ENCODE data around the gene S100A2. TPM values are rescaled to one million over a fixed set of nuclear protein-coding genes. Genes with fewer than 3 reads are reported as not detected.

The S100A2 gene
- total and polyA plus RNA-seq, 2 of the 13 experiments (the other 11 are each of a cell fraction or from before 2014, with no cell fraction given), result 1.2 TPM

DNA sequence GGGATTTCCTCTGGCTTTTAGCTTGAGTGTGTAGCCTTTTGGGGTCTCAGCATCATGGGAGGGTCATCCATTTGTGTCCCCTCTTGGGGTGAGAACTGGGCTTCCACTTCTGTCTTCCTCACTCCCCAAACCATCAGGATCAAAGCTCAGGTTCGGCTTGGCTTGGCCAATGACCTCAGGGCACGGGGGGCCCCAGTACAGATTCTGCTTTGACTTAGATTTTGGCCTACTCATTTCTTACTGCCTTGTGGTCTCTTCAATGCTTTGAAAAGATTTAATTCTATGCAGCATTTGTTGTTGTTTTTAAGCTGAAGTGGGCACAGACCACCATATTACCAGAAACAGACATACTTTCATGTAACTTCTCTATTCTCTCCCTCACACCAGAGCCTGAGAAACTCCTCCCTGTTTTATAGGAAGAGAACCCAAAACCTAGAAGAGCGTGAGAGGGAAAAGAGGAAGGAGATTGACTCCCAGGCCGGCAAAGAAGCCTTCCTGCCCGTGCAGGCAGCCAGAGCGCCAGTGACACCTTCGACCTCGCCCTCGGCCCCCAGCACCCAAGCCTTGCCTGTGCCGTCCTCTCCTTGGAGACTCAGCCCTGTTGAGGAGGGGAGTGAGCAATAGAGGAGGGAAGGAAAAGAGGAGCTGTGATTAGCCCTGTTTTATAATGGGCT, 14.7 kb downstream of the S100A2 start (continued):
- no peak for TF ChIP-seq CBX5 (CRISPR knock-in tag; IDR thresholded peaks at IDR 0.05; ENCODE audit: borderline replicate concordance)
- TF ChIP-seq, protein P1, sequence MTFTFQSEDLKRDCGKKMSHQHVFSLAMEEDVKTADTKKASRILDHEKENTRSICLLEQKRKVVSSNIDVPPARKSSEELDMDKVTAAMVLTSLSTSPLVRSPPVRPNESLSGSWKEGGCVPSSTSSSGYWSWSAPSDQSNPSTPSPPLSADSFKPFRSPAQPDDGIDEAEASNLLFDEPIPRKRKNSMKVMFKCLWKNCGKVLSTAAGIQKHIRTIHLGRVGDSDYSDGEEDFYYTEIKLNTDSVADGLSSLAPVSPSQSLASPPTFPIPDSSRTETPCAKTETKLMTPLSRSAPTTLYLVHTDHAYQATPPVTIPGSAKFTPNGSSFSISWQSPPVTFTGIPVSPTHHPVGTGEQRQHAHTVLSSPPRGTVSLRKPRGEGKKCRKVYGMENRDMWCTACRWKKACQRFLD (CRISPR knock-in tag; IDR thresholded peaks at IDR 0.05; ENCODE audit: borderline replicate concordance), result no peak
- TF ChIP-seq ZNF615 (CRISPR knock-in tag; IDR thresholded peaks at IDR 0.05; ENCODE audit: borderline replicate concordance), result no peak
- no peak for TF ChIP-seq ZNF335 (CRISPR knock-in tag; IDR thresholded peaks at IDR 0.05)
- no peak for TF ChIP-seq ZNF460 (CRISPR knock-in tag; IDR thresholded peaks at IDR 0.05; ENCODE audit: borderline replicate concordance)
- no peak for TF ChIP-seq ZC3H13 (CRISPR knock-in tag; IDR thresholded peaks at IDR 0.05)

DNA sequence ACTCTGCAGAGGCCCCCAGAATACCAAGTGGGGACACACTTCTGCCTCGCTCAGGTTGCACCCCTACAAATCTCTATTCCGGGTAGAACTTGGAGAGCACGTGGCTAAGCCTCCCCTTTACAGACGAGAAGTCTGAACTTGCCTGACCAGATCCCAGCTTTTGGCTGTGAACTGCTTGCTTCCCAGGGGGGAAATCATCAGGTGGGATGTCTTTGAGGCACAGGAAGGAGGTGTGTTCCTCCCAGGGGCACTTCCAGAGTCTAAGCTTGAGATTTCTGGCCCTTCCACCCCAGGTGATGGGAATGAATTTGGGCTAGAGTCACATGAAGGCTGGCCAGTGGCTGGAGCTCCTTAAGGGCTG, 15.3 kb downstream of the S100A2 start:
- Histone ChIP-seq H3K27me3 (ENCODE audit: control insufficient read depth in 1 of 2, insufficient read depth in 2 of 2, low read length in 2 of 2) (peaks cover 3 to 24% of the 10 kb centered on the region in 2 experiments; a peak in 3 of 5 replicates), H3K4me1 (ENCODE audit: insufficient read depth, low read length) (peaks cover 76% of the 10 kb centered on the region), H3K9ac (ENCODE audit: insufficient read depth, low read depth, low read length) (no peak overlapping the region), H3K4me3 (replicated peaks in 1 of 3; ENCODE audit: insufficient read depth in 1 of 3, low read depth in 2 of 3, low read length in 3 of 3) (no peak overlapping the region), H3K79me2 (ENCODE audit: insufficient read depth, low read length) (no peaks in the 10 kb centered on the region), H3K9me3 (ENCODE audit: low read length) (no peaks in the 10 kb centered on the region), H3K4me2 (ENCODE audit: low read depth, low read length) (peak overlapping the region; percentile 15; the same call in 1 of the 2 replicates), H3K27ac (ENCODE audit: extremely low read length, insufficient read depth, low read length) (no peak overlapping the region), H2AFZ (ENCODE audit: low read length) (peak overlapping the region; percentile 37), H3K36me3 (replicated peaks in 1 of 2; ENCODE audit: control insufficient read depth in 1 of 2, insufficient read depth in 2 of 2, low read length in 2 of 2) (no peaks in the 10 kb centered on the region), H4K20me1 (ENCODE audit: insufficient read depth, low read length) (no peaks in the 10 kb centered on the region)
- no TSS peak for BruUV-seq (replicated peaks)
- ChIA-PET POLR2A (interaction anchor here (2.2 kb wide), 1 partner anchor 16 kb away, joined by 10 read pairs; no protein-coding TSS in a partner anchor), CTCF (ENCODE audit: low intra/inter-chr PET ratio, low total read pairs) (no interaction called here)
- intact Hi-C loops (cut with micrococcal nuclease; ENCODE audit: unreplicated experiment) (no loop called here), in situ Hi-C loops (cut with HindIII; ENCODE audit: extremely low pct_ligation_motif_present, low pct_unique_long_range_greater_than_20kb) (no loop called here)
- ATAC-seq (no peak), FAIRE-seq (no peak), DNase-seq (ENCODE audit: low spot score) (no peak)
- 6% methylated on average over 4 of the region's 4 CpGs for WGBS (ENCODE audit: low lambda C conversion rate)
- TF ChIP-seq PAF1 (CRISPR knock-in tag; IDR thresholded peaks at IDR 0.05) (no peak), IRX3 (CRISPR knock-in tag; IDR thresholded peaks at IDR 0.05; ENCODE audit: borderline replicate concordance, low read depth) (no peak), ZNF205 (CRISPR knock-in tag; IDR thresholded peaks at IDR 0.05) (no peak), MAFF (IDR thresholded peaks at IDR 0.05; ENCODE audit: low read depth, low read length) (no peak), KLF13 (CRISPR knock-in tag; IDR thresholded peaks at IDR 0.05) (no peak), ZNF251 (CRISPR knock-in tag; IDR thresholded peaks at IDR 0.05) (no peak)
- TF ChIP-seq, protein P2, sequence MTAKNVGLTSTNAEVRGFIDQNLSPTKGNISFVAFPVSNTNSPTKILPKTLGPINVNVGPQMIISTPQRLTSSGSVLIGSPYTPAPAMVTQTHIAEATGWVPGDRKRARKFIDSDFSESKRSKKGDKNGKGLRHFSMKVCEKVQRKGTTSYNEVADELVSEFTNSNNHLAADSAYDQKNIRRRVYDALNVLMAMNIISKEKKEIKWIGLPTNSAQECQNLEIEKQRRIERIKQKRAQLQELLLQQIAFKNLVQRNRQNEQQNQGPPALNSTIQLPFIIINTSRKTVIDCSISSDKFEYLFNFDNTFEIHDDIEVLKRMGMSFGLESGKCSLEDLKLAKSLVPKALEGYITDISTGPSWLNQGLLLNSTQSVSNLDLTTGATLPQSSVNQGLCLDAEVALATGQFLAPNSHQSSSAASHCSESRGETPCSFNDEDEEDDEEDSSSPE (CRISPR knock-in tag; IDR thresholded peaks at IDR 0.05), result no peak
- TF ChIP-seq, protein P3, sequence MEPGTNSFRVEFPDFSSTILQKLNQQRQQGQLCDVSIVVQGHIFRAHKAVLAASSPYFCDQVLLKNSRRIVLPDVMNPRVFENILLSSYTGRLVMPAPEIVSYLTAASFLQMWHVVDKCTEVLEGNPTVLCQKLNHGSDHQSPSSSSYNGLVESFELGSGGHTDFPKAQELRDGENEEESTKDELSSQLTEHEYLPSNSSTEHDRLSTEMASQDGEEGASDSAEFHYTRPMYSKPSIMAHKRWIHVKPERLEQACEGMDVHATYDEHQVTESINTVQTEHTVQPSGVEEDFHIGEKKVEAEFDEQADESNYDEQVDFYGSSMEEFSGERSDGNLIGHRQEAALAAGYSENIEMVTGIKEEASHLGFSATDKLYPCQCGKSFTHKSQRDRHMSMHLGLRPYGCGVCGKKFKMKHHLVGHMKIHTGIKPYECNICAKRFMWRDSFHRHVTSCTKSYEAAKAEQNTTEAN (CRISPR knock-in tag; conservative IDR thresholded peaks at IDR 0.05), result no peak
- TF ChIP-seq, protein P4, sequence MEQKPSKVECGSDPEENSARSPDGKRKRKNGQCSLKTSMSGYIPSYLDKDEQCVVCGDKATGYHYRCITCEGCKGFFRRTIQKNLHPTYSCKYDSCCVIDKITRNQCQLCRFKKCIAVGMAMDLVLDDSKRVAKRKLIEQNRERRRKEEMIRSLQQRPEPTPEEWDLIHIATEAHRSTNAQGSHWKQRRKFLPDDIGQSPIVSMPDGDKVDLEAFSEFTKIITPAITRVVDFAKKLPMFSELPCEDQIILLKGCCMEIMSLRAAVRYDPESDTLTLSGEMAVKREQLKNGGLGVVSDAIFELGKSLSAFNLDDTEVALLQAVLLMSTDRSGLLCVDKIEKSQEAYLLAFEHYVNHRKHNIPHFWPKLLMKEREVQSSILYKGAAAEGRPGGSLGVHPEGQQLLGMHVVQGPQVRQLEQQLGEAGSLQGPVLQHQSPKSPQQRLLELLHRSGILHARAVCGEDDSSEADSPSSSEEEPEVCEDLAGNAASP (CRISPR knock-in tag; IDR thresholded peaks at IDR 0.05; ENCODE audit: borderline replicate concordance), result no peak
- TF ChIP-seq, protein P5, sequence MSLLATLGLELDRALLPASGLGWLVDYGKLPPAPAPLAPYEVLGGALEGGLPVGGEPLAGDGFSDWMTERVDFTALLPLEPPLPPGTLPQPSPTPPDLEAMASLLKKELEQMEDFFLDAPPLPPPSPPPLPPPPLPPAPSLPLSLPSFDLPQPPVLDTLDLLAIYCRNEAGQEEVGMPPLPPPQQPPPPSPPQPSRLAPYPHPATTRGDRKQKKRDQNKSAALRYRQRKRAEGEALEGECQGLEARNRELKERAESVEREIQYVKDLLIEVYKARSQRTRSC (CRISPR knock-in tag; IDR thresholded peaks at IDR 0.05; ENCODE audit: low read depth), result no peak

All from HepG2 (cell line).